Activated T-cell treated with anti-CD3 and anti-CD28 coated beads, Interleukin-2, amount 50 U/mL, for 24 hours (primary cell): ENCODE measurements around the gene EIF4B.

Experiments
- DNase-seq: peaks from one replicate; pipeline ENCODE4 v3.0.0-alpha.2; 2020
- H3K27ac Mint-ChIP-seq: 2 replicates; pipeline ENCODE4 v1.8.0; 2020; ENCODE audit warnings: mild to moderate bottlenecking, mixed read lengths
- H3K27me3 Mint-ChIP-seq: 2 replicates; pipeline ENCODE4 v1.8.0; 2020; ENCODE audit warnings: mixed read lengths
- H3K36me3 Mint-ChIP-seq: 2 replicates; pipeline ENCODE4 v1.8.0; 2020; ENCODE audit warnings: low read depth, mixed read lengths
- H3K4me1 Mint-ChIP-seq: 2 replicates; pipeline ENCODE4 v1.8.0; 2020; ENCODE audit warnings: low read depth, mixed read lengths
- H3K4me3 Mint-ChIP-seq: 2 replicates; pipeline ENCODE4 v1.8.0; 2020; ENCODE audit warnings: mild to moderate bottlenecking, moderate library complexity, mixed read lengths
- H3K9me3 Mint-ChIP-seq: 2 replicates; pipeline ENCODE4 v1.8.0; 2020; ENCODE audit warnings: mixed read lengths

The EIF4B gene, protein sequence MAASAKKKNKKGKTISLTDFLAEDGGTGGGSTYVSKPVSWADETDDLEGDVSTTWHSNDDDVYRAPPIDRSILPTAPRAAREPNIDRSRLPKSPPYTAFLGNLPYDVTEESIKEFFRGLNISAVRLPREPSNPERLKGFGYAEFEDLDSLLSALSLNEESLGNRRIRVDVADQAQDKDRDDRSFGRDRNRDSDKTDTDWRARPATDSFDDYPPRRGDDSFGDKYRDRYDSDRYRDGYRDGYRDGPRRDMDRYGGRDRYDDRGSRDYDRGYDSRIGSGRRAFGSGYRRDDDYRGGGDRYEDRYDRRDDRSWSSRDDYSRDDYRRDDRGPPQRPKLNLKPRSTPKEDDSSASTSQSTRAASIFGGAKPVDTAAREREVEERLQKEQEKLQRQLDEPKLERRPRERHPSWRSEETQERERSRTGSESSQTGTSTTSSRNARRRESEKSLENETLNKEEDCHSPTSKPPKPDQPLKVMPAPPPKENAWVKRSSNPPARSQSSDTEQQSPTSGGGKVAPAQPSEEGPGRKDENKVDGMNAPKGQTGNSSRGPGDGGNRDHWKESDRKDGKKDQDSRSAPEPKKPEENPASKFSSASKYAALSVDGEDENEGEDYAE

DNA sequence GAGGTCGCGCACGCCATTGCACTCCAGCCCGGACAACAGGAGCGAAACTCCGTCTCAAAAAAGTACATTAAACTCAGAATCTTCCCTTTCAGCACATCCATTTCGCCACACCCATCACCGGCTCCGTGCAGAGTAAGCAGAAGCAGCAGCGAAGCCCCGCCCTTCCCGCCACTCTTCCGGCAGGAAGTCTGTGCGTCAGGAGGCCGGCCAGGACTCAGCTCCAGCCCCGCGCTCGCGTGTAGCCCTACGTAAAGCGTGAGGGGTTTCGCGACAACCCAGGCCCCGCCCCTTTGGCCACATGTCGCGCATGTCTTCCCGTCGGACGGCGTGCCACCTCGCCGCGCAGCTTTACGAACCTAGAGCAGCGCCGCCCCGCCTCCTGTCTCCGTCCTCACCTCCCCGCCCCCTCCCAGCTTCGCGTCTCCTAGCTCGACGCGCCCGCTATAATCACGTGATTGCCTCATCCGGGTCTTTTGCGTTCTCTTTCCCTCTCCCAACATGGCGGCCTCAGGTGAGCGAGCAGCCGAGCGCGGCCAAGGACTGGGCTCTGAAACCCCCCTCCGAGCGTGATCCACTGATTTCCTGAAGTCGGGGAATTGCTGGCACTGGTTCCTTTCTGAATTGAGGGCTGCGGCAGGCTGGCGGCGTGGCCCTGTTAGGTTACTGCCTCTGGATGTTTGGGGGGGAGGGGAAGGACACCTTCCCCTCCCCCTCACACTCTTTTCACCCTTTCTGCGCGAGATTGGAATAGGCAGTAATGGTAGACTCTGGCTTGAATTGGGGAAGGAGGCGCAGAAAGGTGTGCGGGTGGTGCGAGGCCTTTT lies at the start of gene EIF4B:
TSS of gene EIF4B (plus strand) at position 471 of the 824 bp plus-strand sequence. CDS start at position 499, 28 bp downstream.
- Mint-ChIP-seq H3K9me3 (no peaks in the 10 kb centered on the region), H3K27me3 (peaks cover under 1% of the 10 kb centered on the region), H3K4me1 (peaks cover 46% of the 10 kb centered on the region), H3K27ac (peak within 1 kb of the TSS; percentile 99), H3K4me3 (peak within 1 kb of the TSS; percentile 96), H3K36me3 (peaks cover 53% of the 10 kb centered on the region)
- DNase-seq, result peak; percentile 99

DNA sequence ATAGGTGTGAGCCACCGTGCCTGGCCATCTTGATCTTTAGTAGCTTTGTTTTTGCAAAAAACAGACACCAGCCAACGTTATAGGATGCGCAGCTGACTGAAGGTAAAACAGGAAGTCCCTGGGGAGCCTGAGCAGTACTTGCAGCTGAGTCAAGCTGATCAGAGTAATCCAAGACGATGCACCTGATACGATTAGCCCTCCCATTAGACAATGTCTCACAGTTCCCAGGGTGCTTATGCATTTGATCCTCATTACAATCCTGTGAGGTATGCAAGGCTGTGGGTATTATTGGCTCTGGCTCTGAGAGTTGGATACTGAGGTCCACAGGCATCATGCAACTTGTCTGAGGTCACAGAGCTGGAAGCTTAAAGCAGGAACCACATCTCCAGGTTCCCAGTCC lies 49.3 kb upstream of the EIF4B start:
- Mint-ChIP-seq H3K27ac (no peak overlapping the region), H3K27me3 (no peaks in the 10 kb centered on the region), H3K4me1 (peaks cover 6% of the 10 kb centered on the region), H3K36me3 (no peaks in the 10 kb centered on the region), H3K4me3 (no peak overlapping the region), H3K9me3 (no peaks in the 10 kb centered on the region)
- DNase-seq, result no peak

DNA sequence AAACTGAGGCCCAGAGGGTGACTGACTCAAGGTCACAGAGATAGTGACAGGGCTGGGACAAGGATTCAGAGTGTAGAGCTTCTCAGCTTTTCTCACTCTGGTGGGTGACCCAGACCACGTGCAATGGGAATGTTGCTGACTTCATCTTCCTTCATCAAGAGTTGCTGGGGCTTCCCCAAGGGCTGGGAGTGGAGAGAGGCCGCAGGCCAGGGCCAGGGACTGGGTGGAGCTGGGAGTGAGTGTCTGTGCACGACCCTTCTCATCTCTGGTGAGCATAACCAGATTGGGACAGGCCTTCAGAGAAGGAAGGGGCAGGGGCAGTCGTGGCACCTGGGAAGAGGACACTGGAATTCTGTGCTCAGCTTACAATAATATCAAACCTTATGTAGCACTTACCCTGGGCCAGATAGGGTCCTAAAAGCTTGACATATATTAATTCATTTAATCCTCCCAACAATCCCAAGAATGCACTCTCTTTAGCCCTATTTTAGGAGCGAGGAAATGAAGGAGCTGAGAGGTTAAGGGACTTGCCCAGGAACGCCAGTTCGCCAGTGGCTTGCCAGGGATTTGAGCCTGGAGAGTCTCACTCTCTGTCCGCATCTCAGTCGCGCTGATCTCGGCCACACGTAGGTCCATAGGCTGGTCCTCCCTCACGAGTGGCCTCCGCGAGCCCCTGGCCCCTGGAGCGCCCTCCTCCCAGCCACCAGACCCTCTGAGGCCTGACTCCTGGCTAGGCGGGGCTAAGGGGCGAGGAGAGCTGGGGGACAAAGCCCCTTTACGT lies 41.5 kb upstream of the EIF4B start:
- Mint-ChIP-seq H3K4me1 (no peaks in the 10 kb centered on the region), H3K27ac (no peak overlapping the region), H3K4me3 (no peak overlapping the region), H3K36me3 (no peaks in the 10 kb centered on the region), H3K27me3 (peaks cover 22% of the 10 kb centered on the region), H3K9me3 (no peaks in the 10 kb centered on the region)
- DNase-seq, result no peak

DNA sequence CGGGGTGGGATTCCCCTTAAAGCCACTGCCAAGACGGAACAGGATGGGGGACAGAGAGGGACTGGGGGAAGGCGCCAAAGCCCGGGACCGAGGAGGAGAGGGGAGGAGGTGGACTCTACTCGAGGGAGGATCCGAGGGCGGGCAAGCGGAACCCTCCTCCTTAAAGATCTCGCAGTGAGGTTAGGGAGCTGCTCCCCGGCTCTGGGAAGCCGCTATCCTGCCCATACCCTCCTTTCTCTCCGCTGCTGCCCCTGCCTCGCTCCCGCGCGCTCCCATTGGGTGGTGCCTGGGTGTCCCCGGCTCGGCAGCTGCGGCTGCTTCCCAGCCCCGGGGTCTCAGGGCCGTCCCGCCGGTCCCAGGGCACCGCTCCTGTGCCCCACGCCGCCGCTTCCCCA lies 40.9 kb upstream of the EIF4B start:
- H3K27ac Mint-ChIP-seq, result no peak overlapping the region
- H3K9me3 Mint-ChIP-seq, result no peaks in the 10 kb centered on the region
- no peaks in the 10 kb centered on the region for H3K4me1 Mint-ChIP-seq
- no peak overlapping the region for H3K4me3 Mint-ChIP-seq
- no peak for DNase-seq
- peaks cover 22% of the 10 kb centered on the region for H3K27me3 Mint-ChIP-seq
- H3K36me3 Mint-ChIP-seq, result no peaks in the 10 kb centered on the region

DNA sequence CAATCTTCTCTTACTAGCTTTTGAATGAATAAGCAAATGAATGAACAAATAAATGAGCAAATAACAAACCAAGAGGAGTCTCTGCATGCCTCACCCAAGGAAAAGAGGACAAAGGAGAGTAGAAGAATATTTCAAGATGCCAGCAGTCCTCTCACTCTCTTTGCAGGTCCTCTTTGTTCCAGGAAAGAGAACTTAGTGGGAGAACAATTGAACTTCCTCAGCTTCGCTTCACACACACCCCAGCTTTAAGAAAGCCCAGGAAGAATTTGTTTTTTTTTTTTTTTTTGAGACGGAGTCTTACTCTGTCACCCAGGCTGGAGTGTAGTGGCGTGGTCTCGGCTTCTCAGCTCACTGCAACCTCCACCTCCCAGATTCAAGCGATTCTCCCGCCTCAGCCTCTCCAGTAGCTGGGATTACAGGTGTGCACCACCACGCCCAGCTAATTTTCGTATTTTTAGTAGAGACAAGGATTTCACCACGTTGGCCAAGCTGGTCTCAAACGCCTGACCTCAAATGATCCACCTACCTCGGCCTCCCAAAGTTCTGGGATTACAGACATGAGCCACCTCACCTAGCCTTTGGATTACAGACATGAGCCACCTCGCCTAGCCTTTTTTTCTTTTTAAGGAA lies 37.0 kb upstream of the EIF4B start:
- H3K4me3 Mint-ChIP-seq, result no peak overlapping the region
- H3K4me1 Mint-ChIP-seq, result no peaks in the 10 kb centered on the region
- DNase-seq, result no peak
- no peaks in the 10 kb centered on the region for H3K9me3 Mint-ChIP-seq
- peaks cover 18% of the 10 kb centered on the region for H3K27me3 Mint-ChIP-seq
- H3K27ac Mint-ChIP-seq, result no peak overlapping the region
- no peaks in the 10 kb centered on the region for H3K36me3 Mint-ChIP-seq

DNA sequence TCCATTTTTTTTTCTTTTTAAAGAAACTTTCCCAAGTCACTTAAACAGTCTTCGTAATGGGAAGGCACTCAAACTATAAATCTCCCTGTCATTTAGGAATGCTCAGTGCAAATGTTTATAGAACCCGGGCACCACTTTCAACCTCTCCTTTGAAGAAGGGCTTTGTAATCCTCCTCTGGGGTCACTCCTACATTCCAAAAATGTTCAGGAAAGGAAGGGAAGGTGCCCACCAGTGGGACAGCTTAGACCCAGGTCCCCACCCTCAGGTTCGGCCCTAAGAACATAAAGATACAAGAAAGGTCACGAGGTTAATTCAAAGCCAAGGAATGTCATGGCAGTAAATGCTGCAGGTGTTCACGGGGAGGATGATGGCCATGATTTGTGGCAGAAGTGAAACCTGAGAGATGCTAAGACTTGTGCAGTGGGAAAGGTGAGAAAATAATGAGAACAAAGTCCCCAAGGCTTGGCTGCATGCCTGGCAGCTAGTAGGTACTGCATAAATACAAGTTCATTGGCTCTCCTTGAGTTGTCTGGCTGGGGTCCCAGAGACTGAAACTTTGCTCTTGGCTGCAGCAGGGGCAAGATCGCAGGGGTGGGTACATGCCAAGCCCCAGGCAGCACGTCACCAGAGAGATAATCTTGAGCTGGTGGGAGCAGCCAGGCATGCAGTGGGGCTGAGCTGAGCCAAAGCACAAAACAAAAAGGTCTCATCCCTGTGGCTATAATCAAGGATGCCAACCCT lies 36.3 kb upstream of the EIF4B start:
- Mint-ChIP-seq H3K4me3 (no peak overlapping the region), H3K4me1 (no peaks in the 10 kb centered on the region), H3K27ac (no peak overlapping the region), H3K36me3 (no peaks in the 10 kb centered on the region), H3K27me3 (peaks cover 12% of the 10 kb centered on the region), H3K9me3 (no peaks in the 10 kb centered on the region)
- no peak for DNase-seq

DNA sequence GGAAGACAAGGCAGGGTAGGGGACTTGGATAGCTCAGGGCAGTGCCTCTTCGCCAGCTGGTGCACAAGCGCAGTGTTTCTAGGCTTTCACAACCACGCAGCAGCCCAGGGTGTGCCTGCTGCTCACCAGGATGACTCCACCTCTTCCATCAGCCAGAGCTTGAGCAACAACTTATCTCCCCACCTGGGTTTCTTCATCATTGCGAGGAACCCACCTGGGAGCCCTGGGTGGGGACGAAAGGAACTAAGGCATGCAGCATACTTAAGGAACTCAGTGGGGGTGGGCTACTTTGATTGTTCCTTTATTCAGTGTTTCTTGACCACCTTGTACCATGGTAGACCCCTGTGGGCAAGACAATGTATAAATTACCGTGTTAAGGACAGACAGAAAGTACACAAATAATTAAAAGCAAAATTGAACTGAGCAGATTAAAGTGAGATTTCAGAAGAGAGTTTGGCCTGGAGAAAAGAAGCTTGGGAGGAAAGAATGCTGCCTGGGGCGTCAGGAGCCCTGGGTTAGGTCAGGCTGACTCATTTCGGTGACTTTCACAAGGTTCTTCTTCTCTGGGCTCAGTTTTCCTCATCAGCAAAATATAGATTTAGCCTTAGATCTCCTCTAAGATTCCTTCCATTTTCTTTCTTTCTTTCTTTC lies 34.5 kb upstream of the EIF4B start:
- Mint-ChIP-seq H3K4me3 (no peak overlapping the region), H3K9me3 (no peaks in the 10 kb centered on the region), H3K27ac (no peak overlapping the region), H3K36me3 (no peaks in the 10 kb centered on the region), H3K4me1 (no peaks in the 10 kb centered on the region), H3K27me3 (peaks cover 13% of the 10 kb centered on the region)
- no peak for DNase-seq

DNA sequence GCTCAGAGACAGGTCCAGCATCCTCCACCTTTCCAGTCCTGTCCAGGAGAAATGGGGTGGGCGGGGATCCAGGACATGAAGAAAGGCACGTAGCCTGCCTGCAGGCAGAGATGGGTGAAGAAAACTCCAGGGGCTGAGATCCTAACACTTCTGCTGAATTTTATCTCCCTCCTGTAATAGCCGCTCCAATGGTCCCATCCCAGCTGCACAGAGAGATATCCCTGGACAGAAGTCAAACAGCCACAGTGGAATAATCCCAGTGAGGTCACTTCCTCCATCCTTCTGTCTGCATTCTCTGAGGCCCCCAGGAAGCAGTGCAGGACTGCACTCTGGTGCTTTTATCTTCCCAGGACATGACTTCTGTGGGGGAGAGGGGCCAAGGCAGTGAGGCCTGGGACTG lies 31.1 kb upstream of the EIF4B start:
- H3K36me3 Mint-ChIP-seq, result no peaks in the 10 kb centered on the region
- no peak overlapping the region for H3K4me3 Mint-ChIP-seq
- H3K27me3 Mint-ChIP-seq, result peaks cover 32% of the 10 kb centered on the region
- H3K9me3 Mint-ChIP-seq, result no peaks in the 10 kb centered on the region
- no peak for DNase-seq
- no peak overlapping the region for H3K27ac Mint-ChIP-seq
- no peaks in the 10 kb centered on the region for H3K4me1 Mint-ChIP-seq

DNA sequence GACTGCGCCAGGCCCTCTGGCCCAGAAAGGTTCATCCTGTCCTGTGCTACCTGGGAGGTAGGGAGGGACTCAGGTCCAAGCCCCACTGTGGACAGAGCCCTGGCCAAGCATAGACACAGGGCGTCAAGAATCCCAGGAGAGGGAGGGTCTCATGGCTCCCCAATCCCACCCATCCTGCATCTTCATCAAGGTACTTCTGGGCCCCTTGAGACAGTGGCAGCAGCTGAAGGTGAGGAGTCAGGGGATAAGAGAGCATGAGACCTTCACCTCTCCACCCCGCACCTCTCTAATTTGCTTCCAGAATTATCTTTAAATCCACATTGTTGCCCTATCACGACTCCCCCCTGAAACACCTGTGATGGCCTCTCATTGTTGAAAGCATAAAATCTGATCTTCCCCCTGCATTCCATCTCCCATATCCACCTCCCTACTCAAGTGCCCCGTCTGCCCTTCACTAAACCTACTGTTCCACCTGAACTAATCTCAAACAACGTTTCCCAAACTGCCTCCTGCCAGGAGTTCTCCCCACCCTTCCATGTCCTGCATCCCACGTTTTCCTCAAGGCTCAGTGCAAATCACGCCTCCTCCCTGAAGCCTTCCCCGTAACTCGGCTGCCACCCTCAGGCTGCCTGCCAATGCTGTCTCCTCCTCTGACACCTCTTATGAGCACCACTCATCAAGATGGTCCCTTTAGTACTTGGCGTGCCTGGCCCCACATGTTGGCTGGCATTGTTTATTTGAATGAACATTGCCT lies 30.3 kb upstream of the EIF4B start:
- no peak overlapping the region for H3K4me3 Mint-ChIP-seq
- DNase-seq, result no peak
- H3K9me3 Mint-ChIP-seq, result no peaks in the 10 kb centered on the region
- H3K27ac Mint-ChIP-seq, result no peak overlapping the region
- no peaks in the 10 kb centered on the region for H3K36me3 Mint-ChIP-seq
- peaks cover 38% of the 10 kb centered on the region for H3K27me3 Mint-ChIP-seq
- H3K4me1 Mint-ChIP-seq, result no peaks in the 10 kb centered on the region

DNA sequence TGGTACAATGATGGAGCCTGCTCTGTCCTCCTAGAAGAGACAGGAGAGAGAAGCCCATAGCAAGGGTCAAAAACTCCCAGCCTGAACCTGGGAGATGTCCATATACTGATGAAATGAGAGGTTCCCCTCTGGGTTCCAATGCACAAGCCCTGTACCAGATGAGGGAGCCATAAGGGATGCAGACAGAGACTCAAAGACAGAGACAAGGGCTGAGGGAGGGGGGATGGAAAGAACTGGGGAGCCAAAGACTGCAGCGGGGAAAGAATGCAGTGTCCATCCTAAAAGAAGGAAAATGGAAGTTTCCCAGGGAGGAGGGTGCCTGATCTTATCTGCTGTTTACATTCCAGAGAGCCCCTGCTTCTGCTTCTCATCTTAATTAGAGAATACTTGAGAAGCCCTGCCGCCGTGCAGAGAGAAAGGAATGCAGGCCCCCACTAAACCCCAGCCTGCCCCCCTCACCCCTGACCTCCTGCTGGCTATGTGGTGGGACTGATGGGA lies 29.6 kb upstream of the EIF4B start:
- DNase-seq, result no peak
- Mint-ChIP-seq H3K4me1 (no peaks in the 10 kb centered on the region), H3K36me3 (no peaks in the 10 kb centered on the region), H3K27ac (no peak overlapping the region), H3K4me3 (no peak overlapping the region), H3K9me3 (no peaks in the 10 kb centered on the region), H3K27me3 (peaks cover 38% of the 10 kb centered on the region)

DNA sequence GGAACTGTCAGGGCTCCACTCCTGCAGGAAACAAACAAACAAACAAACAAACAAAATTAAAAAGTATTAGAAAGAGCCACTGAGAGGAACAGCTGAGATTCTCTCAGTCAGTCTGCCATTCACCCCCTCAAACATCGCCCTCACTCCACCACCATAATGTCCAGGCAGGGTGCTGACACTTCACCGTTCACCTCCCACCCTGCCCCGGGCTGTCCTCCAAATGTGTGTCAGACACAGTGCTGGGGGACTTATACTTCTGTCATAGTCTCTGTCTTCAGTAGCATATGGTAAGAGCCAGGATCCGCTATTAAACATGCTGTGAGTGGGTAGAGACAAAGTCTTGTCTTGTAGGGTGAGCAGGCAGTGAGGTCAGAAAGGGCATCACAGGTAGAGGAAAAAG lies 29.1 kb upstream of the EIF4B start:
- no peak for DNase-seq
- no peaks in the 10 kb centered on the region for H3K4me1 Mint-ChIP-seq
- no peak overlapping the region for H3K4me3 Mint-ChIP-seq
- H3K36me3 Mint-ChIP-seq, result no peaks in the 10 kb centered on the region
- no peak overlapping the region for H3K27ac Mint-ChIP-seq
- no peaks in the 10 kb centered on the region for H3K9me3 Mint-ChIP-seq
- H3K27me3 Mint-ChIP-seq, result peaks cover 38% of the 10 kb centered on the region

DNA sequence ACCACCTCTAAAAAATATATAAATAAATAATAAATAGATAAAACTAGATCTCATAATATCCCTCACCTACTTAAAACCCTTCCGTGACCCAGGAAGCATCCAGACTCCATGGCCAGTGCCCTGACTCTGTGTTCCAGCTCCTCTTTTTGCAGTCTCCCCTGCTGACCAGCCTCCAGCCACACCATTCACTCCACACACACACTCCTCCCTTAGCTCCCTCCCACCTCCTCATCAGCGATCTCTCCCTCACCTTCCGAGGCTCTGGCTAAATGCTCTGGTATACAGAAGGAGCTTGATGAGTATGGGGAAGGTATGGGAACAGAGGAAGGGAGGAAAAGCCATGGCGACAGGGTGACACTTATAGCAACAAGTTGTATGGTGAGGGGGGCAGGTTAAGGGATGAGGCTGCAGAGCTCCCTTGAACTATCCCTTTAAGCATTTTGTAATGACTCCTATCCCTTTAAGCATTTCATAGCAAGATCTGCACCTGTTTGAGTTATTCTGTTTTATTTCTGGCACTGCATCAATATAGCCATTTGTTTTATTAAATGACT lies 26.1 kb upstream of the EIF4B start:
- Mint-ChIP-seq H3K4me1 (no peaks in the 10 kb centered on the region), H3K27me3 (peaks cover 38% of the 10 kb centered on the region), H3K27ac (no peak overlapping the region), H3K4me3 (no peak overlapping the region), H3K36me3 (no peaks in the 10 kb centered on the region), H3K9me3 (no peaks in the 10 kb centered on the region)
- no peak for DNase-seq
